Limb (tissue), 2 donors: Measurements from ENCODE around the gene PIK3CG.
A peak's percentile ranks its signal among the peaks of the same experiment; 100 is the strongest.
"Not testable (repeated sequence)": the region's sequence is repeated elsewhere in the genome, so short reads cannot be mapped to it uniquely, and the experiment has no call there.

Source experiments
- DNase-seq, 2 donors: peaks; one replicate each; pipeline ENCODE4 v3.0.0-alpha.2; 2016; ENCODE audit errors: extremely low spot score in 2 of 2

The PIK3CG gene

DNA sequence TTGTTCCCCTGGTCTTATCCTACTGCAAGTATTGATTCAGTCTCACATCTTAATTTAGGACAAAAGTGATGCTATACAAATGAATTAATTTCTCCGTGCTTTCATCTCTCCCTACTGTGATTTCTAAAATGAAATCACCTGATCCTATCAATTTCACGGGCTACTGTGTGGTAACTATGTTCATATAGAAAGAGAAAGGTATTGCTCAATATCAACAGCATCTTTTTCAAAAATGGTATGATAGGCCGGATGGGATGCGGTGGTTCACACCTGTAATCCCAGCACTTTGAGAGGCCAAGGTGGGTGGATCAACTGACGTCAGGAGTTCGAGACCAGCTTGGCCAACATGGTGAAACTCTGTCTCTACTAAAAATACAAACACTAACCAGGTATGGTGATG lies 71.2 kb downstream of the PIK3CG start:
- no peak for DNase-seq

DNA sequence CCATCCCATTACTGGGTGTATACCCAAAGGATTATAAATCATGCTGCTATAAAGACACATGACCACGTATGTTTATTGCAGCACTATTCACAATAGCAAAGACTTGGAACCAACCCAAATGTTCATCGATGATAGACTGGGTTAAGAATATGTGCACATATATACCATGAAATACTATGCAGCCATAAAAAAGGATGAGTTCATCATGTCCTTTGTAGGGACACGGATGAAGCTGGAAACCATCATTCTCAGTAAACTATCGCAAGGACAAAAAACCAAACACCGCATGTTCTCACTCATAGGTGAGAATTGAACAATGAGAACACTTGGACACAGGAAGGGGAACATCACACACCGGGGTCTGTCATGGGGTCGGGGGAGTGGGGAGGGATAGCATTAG lies 73.0 kb downstream of the PIK3CG start:
- not testable (repeated sequence) for DNase-seq

DNA sequence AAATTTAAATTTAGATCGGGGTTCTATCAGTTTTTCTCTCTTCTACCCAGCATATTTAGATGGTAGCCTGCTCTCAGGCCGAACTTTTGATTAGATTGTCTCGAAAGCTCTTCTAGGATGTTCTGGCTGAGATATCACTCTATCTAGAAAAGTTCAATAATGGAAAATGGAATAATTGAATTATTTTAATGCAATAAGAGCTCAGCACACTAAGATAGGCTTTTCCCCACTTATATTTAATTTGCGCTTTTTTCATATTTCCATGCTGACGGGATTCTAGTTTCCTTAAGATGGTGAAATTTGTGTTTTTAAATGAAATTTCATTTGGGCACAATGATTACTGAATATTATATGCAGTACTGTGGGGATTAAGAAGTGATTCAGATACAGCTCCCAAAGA lies 73.7 kb downstream of the PIK3CG start:
- DNase-seq, result no peak

DNA sequence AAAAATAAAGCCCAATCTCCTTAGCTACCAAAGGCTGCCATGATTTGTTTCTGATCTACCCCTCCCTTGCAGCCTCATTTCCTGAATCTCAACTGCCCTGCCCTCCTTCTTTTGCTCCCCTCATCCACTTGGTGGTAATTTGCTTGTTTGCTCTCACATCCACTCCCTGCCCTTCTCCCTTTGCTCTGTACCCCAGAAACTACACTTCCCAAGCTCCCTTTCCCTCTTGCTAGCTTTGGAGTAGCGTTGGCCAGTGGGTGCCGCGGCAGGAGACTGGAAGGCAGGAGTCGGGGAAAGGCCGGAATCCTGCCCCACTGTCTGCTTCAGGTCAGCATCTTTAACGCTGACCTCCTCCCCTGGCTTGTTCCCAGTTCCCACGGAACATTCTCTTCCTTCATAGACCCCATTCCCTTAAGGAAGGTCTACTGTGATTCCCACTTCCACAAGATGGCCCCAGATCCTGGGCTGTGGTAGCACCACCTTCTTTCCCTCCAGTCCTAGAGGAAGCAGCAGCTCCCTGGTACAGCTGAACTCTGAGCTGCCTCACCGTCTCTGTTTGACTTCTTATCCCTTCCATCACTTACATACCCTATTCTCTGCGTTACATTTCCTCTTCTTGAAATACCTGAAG lies 79.1 kb downstream of the PIK3CG start:
- no peak for DNase-seq

DNA sequence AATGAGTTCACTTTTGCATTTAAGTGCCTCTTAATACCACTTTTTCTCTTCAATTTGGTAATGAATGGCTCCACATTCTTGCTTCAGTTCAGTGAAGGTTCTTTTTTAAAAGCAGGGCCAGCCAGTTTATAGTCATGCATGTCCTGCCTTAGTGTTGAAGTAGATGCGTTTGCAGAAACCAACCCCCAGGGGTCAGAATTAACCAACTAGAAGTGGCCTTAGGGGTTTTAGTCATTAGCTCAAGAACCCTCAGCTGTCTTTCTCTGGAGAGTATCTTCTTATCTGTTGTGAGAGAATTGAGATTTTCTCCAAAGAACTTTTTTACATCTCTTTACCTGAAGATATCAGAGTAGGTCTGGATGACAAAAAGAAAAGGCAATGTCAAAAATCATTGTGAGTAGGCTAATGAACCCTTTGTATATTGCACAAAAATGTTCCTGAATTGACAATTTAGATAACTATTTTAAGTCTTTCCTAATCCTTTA lies 82.2 kb downstream of the PIK3CG start:
- peak; percentile 41 to 58 for DNase-seq

DNA sequence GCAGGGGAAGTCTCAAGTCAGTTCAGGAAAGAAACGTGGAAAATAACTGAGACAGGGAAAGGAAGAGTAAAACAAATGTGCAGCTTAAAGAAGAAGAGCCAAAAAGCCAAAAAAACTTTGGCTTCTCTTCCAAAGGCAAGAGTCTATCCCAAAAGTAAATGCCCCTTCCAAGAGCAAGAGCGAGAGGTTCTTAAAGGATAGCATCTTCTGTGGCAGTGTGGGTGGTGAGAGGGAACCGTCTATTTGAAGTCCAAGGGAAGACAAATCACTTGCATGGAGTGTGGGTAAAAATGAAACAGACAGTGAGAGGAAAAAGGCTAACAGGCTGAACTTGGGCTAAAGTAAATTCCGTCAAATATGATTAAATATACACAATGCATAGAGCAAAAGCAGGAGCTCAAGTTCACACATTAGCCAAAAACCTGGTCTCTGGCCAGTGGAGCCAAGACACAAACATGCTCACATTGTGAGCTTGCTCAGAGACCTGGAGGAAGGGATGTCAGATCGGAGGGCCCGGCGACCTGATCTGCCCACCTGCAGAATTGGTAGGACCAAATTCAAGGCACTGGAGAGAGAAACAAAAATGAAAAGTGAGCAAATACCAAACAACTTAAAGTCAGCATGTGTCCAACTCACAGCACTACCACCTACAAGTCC lies 87.0 kb downstream of the PIK3CG start:
- no peak for DNase-seq

DNA sequence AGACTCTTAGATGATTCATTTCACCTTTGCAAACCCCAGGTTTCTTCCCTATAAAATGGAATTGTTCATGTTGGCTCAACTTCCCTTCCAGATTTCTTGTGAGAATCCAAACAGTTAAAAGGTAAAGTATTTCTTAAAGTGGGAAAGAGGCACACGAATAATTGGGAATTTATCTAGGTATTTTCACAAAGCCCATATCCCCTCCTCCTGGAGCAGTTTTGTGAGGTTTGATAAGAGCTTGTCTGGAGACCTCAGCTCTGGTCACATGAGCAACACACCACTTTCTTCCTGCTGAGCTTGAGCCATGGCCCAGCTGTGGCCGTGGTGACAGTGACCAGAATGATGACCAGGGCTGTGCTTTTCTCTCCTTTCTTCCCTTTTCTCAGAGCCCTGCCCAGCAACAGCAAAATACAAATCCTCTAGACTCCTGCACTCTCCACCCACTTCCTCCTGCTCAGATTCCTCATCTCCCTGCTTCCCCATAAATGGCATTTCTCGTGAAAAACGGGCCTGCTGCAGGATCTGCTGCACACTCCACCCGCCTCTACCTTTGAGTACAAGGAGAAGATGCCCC lies 87.7 kb downstream of the PIK3CG start:
- DNase-seq, result no peak

DNA sequence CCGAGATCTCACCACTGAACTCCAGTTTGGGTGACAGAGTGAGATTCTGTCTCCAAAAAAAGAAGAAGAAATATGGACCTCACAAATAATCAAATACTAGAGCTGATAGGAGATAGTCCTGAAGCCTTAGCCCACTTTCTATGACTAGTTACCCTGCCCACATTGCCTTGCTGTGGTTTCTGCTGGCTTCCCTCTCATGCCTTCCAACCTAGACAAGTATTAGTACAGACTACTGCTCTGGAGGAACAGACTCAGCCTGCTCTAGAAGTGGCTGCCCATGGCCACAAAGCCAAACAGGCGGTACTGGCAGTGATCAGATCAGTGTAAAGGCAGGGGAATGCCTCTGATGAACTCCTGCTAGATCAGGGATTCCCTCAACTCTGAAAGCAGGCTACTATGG lies 89.8 kb downstream of the PIK3CG start:
- no peak for DNase-seq

DNA sequence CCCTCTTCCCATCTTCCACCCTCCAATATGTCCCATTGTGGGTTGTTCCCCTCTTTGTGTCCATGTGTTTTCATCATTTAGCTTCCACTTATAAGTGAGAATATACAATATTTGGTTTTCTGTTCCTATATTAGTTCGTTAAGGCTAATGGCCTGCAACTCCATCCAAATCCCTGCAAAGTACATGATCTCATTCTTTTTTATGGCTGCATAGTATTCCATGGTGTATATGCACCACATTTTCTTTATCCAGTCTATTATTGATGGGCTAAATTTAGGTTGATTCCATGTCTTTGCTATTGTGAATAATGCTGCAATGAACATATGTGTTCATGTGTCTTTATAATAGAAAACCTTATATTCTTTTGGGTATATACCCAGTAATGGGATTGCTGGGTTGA lies 90.8 kb downstream of the PIK3CG start:
- not testable (repeated sequence) for DNase-seq
